ENCODE data around the gene CALD1.

- TF ChIP-seq POLR2A (IDR thresholded peaks at IDR 0.05; ENCODE audit: low read length), result no peak
- no peak for TF ChIP-seq GATA1 (IDR thresholded peaks at IDR 0.05; ENCODE audit: low read depth, low read length)
Observed at GRCh38 chr7:134943785-134944400, 164.5 kb downstream of the CALD1 start.
